CD4-positive, alpha-beta T cell treated with Interleukin-1 beta for 1 hour (primary cell): Measurements from ENCODE around the gene TDRD1.
"Not testable (repeated sequence)": the region's sequence is repeated elsewhere in the genome, so short reads cannot be mapped to it uniquely, and the experiment has no call there.

Experiments used
- DNase-seq, 2 donors: peaks; one replicate each; pipeline ENCODE4 v3.0.0-alpha.2; 2020 to 2022

Gene TDRD1, protein sequence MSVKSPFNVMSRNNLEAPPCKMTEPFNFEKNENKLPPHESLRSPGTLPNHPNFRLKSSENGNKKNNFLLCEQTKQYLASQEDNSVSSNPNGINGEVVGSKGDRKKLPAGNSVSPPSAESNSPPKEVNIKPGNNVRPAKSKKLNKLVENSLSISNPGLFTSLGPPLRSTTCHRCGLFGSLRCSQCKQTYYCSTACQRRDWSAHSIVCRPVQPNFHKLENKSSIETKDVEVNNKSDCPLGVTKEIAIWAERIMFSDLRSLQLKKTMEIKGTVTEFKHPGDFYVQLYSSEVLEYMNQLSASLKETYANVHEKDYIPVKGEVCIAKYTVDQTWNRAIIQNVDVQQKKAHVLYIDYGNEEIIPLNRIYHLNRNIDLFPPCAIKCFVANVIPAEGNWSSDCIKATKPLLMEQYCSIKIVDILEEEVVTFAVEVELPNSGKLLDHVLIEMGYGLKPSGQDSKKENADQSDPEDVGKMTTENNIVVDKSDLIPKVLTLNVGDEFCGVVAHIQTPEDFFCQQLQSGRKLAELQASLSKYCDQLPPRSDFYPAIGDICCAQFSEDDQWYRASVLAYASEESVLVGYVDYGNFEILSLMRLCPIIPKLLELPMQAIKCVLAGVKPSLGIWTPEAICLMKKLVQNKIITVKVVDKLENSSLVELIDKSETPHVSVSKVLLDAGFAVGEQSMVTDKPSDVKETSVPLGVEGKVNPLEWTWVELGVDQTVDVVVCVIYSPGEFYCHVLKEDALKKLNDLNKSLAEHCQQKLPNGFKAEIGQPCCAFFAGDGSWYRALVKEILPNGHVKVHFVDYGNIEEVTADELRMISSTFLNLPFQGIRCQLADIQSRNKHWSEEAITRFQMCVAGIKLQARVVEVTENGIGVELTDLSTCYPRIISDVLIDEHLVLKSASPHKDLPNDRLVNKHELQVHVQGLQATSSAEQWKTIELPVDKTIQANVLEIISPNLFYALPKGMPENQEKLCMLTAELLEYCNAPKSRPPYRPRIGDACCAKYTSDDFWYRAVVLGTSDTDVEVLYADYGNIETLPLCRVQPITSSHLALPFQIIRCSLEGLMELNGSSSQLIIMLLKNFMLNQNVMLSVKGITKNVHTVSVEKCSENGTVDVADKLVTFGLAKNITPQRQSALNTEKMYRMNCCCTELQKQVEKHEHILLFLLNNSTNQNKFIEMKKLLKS

DNA sequence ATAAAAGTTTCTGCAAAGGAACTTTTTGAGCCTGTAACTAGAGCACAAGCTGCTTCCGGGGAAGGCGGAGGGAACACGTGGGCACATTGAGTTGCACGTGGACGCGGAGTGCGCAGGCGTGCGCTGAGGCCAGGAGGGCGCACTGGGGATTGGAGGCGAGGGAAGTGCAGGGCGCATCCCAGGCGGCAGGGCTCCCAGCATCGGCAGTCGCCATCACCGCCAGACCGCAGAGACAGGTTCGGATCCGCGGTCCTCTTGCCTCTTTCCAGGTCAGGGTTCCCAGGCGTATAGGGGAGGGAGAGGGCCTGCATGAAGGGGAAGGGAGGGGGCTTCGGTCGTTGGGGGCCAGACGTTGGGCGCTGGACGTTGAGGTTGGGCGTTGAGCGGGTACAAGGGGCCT lies at the start of gene TDRD1:
TSS of gene TDRD1 (plus strand) at position 206 of the 400 bp plus-strand sequence. CDS start 8,479 bp downstream, outside the sequence.
- no peak for DNase-seq

DNA sequence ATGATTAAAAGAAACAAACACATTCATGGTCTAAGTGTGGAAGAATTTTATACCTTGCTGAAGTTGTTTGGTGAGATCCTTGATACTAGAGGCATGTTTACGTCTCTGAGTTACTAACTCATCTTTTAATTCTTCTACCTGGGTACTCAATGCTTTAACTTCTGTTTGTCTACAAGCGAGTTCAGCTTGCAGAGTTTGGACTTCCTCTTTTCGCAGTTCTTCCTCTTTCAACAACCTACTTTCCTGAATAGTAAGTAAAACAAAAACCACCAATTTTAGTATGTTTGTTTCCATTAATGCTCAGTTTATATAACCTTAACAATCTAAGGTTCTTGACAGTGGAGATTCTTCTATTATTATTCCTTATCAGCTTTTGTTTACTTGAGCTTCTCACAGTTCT lies 48.1 kb upstream of the TDRD1 start:
- DNase-seq, result no peak

DNA sequence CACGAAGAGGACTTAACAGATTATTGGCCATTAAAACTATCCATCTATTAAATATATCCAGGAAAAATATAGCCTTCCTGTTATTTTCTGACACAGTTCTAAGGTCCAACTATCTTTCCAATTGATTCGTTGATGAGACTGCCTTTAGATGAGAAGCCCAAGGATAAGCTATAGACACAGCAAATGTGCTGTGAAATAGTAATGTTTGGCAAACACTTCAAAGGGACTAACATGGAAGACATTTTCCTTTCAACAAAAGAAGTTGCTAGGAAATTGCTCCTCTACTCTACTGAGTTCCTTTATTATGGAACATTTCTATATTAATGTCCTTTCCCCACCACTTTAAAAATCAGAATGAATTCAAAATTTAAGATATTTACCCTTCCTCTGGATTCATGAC lies 43.7 kb upstream of the TDRD1 start:
- DNase-seq, result no peak

DNA sequence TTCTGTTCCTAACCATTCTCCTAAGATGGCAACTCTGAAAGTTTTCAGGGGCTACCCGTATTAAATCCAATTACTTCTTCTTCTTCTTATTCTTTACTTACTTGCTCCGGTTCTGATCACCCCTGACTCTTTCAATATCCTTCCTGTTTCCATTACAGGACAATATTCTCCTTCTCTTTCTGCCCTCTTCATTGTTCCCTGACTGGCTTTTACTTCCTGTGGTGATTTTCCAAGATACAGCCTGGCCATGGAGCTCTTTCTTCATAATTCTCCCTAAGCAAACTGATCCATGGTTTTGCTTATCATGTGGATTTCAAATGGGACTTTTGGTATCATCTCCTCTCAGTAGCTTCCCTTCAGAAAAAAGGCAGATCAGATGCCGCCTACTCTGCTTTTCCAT lies 40.6 kb upstream of the TDRD1 start:
- DNase-seq, result no peak

DNA sequence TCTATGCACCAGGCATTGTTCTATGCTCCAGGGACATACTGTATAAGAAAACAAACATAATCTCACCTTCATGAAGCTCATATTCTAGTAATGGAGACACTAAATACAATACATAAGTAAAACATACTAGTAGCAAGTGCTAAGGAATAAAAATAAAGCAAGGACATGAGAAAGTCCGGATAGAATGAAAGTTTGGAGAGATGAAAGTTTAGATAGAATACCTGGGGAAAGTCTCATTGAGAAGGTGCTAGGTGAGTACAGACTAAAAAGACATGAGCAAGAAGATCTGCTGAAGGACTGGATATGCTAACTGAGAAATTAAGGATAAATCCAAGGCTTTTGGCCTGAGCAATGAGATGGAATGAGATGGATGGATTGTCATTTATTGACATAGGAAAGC lies 39.1 kb upstream of the TDRD1 start:
- no peak for DNase-seq

DNA sequence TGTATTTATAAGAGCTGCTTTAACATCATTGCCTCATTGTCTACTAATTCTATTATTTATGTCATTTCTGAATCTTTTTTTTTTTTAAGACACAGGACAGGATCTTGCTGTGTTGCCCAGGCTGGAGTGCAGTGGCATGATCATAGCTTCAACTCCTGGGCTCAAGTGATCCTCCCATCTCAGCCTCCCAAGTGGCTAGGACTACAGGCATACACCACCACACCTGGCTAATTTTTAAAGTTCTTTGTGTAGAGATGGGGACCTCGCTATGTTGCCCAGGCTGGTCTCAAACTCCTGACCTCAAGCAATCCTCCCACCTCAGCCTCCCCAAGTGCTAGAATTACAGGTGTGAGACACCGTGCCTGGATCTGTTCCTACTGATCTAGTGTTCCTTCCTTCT lies 38.3 kb upstream of the TDRD1 start:
- DNase-seq, result not testable (repeated sequence)

DNA sequence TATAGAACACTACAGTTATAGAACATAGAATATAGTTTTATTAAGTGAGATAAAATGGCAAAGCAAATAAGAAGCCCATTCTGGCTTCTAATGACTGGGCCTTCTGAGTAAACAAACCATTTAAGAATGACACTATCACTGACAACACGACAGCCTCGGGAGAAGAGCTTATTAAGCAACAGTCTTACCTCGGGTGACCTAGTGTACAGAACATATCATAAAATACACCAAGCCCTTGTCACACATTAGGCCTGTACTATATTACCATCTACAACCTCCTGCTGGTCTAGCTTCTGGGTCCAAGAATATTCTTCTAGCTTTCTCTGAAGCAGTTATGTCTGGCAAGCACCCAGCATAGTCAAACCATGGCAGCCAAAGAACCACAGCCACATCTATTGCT lies 37.1 kb upstream of the TDRD1 start:
- no peak for DNase-seq

DNA sequence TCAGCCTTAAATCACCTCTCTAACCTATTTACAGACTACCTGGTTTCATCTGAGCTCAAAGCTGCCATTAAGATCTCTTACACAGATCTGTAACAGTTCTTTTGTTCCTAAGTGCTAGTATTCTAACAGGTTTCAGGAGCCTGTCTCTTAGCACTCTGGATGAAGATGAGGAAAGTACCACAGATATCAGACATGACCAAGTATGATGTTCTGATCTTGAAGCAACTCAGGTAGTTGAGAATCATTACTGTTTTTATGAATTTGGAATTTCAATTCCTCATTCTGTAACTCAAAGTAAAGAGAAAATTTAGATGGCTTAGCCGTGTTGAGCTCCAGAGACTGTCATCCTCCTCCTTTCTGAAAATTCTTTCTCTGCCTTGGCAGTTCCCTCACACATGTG lies 36.0 kb upstream of the TDRD1 start:
- no peak for DNase-seq

DNA sequence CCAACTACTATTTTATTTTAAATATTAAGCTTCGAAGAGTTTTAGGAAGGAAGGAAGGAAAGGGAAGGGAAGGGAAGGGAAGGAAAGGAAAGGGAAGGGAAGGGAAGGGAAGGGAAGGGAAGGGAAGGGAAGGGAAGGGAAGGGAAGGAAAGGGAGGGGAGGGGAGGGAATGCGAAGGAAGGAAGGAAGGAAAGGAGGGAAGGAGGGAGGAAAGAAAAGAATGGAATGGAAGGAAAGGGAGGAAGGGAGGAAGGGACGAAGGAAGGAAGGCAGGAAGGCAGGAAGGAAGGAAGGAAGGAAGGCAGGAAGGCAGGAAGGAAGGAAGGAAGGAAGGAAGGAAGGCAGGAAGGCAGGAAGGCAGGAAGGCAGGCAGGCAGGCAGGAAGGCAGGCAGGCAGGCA lies 29.7 kb upstream of the TDRD1 start:
- DNase-seq, result not testable (repeated sequence)

DNA sequence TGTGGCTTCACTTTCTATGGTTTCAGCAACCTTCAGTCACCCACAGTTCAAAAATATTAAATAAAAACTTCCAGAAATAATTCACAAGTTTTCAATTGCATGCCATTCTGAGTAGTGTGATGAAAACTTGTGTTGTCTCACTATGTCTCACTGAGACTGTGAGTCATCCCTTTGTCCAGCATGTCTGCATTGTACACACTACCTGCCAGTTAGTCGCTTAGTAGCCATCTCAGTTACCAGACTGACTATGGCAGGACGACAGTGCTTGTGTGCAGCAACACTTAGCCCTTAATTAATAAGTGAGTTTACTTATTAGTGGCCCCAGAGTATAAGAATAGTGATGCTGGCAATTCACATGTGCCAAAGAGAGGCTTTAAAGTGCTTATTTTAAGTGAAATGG lies 27.7 kb upstream of the TDRD1 start:
- DNase-seq, result no peak

DNA sequence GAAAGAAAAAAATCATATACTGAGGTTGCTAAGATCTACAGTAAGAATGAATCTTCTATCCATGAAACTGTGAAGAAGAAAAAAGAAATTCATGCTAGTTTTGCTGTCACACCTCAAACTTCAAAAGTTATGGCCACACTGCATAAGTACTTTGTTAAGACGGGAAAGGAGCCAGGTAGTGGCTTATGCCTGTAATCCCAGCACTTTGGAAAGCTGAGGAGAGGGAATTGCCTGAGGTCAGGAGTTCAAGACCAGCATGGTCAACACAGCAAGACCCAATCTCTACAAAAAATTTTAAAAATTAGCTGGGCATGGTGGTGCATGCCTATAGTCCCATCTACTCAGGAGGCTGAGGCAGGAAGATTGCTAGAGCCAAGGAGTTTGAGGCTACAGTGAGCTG lies 27.3 kb upstream of the TDRD1 start:
- no peak for DNase-seq

DNA sequence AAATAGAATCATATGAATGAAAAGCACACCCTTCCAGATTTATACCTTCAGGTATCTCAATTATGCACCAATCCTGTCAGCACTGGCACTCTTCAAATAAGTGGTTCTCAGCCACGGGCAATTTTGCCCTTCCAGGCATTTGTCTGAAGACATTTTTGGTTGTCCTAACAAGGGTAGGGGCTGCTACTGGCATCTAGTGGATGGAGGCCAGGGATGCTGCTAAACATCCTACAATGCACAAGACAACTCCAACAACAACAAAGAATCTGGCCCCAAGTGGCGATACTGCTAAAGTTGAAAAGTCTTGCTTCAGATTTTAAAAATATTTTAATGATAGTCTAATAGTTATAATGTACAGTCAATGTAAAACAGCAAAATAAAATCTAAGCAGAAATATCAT lies 21.2 kb upstream of the TDRD1 start:
- DNase-seq, result no peak

DNA sequence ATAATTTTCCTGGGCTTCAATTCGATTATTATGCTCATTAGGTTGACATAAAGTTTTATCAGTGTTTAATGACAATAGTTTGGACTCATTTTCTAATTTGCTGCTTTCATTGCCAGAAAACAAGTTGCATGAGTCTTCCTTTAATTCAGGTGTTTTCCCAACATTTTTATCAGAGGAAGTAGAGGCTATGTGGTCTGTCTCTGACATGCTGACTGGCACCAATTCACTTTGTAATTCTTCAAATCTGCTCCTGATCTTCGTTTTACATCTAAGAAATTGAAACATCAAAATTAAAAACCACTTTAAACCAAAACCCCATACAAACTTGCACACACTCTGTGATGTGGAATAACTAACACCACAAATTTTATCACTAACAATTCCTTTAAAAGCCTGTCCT lies 16.1 kb upstream of the TDRD1 start:
- no peak for DNase-seq

DNA sequence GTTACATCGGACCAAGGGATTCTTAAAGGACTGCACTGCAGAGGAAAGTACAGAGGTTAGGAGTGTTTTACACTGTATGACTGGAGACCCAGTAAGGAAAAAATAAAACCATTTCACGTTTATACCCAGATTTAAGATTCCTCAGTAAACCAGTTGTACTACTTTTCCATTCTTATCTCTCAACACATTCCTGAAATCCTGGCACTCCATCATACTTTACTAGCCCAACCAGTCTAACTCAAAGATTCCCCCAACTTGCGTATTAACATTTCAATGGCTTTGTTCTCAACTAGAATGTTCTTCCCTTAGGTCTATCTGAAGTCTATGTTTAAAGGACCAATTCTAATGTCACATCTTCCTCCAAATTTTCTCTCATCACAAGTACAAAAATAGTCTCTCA lies 13.1 kb upstream of the TDRD1 start:
- no peak for DNase-seq

DNA sequence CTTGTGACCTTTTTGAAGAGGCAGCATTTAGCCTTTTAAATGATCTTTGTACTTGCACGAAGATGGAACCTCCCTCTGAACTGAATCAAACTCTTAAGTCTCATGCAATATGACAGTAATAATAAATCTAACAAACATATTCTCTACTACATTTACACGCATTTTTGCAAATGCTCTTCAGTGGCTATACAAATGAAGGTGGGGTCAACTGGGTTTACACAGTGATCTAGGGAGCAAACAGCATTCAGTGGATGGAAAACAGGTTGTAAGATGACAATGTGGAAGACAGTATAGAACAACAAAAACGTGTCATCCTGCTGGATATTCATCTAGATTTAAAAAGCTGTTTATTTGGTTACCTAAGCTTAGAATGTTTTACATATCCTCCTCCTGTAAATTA lies 12.7 kb upstream of the TDRD1 start:
- no peak for DNase-seq

DNA sequence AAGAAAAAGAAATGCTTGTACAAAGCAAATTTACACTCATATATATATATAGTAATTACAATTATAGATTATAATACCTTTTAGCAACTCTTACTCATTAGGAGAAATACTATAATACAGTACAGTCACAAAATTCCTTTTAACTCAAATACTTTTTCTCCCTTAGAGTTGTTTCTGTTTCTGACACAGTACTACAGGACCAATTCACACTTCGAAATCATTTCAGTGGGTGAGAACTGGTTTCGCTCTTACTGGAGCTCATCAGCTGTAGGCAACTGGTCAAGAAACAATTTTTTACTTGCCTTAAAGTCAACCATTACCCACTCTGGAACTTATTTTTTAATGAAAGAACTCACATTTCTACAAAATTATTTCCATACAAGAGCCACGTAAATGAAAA lies 11.2 kb upstream of the TDRD1 start:
- DNase-seq, result no peak

DNA sequence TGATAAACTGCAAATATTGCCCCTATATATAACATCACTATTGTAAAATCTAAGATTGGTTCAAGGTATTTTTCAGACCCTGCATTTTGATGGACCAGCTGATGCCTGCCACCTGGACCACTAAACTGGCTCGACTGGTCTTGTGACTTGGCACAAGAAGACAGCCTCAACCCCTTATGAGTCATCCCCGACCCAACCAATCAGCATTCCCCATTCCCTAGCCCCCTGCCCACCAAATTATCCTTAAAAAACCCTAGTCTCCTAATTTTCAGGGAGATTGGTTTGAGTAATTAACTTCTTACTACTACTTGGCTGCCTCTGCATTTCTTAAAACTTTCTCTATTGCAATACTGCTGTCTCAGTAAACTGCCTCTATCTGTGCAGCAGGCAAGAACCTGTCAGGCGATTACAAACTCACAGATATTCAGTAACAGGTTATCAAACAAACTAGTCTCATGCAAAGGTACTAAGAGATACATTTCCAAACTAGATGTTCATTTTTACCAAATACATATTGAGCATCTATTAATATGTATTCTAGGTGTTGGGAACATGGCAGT lies 10.6 kb upstream of the TDRD1 start:
- no peak for DNase-seq

DNA sequence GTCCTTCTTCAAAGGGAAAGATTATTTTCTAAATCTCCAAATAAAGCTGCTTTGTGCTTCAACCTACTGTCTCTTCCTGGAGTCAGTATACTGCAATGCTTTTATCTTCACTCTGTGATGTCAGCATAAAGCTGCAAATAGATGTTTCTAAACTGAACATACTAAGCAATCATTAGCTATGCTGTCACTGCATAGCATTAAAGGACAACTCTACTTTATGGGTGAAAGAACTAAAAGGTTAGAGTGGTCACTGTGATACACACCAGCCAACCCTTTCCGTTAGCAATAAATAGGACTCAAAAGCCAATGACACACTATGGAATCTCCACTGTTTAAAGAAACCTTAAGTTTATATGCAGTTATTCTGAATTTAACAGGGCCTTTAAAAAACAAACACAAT lies 6.9 kb upstream of the TDRD1 start:
- no peak for DNase-seq

DNA sequence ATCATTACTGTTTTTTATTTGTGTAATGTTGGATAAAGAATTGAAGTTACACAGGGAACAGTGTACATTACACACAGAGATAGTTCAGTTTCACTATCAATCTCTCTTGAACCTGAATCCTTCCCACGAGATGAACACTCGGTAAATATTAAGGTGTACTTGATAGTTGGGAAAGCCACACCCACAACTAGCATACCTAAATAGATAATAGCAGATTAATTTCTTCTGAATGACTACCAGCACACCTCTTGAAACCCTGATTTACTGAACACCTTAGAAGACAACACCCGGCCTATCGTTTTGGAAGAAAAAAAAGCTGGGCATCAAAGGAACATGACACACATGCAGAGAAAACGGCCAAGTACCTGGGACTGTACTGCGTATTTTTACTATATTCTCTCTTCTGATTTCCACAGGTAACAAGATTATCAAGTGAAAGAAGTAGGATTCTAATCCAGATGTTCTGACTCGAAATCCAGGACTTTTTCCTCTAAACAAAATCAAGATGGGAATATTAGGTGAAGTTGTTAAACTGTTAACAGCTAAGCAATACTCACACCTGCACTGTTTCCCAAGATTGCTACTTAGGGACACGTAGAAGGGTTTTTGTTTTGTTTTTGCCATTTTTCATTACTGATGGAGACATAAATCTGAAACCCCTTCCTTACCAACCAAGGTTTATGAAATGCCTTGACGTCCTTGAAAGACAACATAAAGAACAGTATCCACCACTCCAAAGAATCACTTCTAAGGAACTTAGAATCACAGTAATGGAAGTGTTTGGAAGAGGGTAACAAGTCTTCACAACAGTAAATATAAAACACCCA lies 6.2 kb upstream of the TDRD1 start:
- DNase-seq, result peak in 1 of 2 donors; percentile 21

DNA sequence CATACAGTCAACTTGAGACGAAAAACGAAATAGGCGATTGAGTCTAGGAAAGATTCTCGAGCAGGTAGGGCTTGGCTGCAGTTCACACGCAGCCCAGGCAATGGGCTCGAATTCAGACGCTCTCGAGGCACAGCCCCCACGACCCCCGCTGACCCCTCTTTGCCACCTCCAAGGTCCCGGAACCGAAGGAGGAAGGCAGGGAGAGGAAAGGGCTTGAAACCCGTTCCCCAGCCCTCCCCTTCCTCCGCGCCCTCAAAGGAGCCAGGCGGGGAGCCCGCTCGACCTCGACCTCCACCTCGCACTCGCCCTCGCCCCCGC lies 5.6 kb upstream of the TDRD1 start:
- no peak for DNase-seq

DNA sequence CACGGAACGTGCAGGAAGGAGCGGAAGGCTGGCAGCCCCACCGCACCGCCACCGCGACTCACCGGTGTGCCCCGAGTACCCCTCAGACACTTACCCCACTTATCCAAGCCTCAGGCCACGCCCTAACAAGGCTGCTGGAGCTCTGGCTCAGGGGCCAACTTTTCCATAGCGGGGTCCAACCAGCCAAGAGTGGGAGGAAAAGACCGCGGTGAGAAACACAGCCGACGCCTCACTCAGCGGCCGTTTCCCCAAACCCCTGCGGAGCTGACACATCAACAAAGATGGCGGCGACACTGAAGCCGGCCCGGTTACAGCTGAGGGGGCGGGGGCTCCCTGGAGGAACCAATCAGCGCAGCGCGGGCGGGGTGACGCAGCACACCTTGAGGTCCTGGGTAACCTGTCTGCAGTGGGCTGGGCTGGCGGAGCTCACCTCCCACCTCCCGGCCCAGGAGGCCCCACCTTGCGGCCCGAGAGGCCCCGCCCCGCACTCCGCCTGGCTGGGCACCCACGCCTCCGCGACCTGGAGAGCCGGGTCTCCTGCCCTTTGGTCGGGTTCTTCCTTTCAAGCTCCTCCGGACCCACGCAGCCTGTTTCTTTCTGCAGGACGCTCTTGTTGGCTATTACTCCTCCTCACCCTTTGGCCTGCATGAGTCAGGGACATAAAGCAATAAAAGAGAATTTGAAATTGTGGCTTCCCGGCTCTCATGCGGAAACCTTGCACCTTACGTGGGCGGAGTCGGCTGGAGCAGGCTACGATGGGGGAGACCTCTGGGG lies 5.0 kb upstream of the TDRD1 start, which contains the start of gene CCDC186:
TSS of gene CCDC186 (minus strand) at position 283 of the 774 bp plus-strand sequence. CDS start 10,935 bp downstream, outside the sequence.
- DNase-seq, result peak; percentile 97
